Measurements from ENCODE around the gene WDR90. TPM values are rescaled to one million over a fixed set of nuclear protein-coding genes. Genes with fewer than 3 reads are reported as not detected.

WDR90 gene
- total and polyA plus RNA-seq, 12 donors: 3.0 to 162 (median 26.9) TPM

- intact Hi-C loops (cut with DNase I): no loop called here
- TF ChIP-seq, protein P1, sequence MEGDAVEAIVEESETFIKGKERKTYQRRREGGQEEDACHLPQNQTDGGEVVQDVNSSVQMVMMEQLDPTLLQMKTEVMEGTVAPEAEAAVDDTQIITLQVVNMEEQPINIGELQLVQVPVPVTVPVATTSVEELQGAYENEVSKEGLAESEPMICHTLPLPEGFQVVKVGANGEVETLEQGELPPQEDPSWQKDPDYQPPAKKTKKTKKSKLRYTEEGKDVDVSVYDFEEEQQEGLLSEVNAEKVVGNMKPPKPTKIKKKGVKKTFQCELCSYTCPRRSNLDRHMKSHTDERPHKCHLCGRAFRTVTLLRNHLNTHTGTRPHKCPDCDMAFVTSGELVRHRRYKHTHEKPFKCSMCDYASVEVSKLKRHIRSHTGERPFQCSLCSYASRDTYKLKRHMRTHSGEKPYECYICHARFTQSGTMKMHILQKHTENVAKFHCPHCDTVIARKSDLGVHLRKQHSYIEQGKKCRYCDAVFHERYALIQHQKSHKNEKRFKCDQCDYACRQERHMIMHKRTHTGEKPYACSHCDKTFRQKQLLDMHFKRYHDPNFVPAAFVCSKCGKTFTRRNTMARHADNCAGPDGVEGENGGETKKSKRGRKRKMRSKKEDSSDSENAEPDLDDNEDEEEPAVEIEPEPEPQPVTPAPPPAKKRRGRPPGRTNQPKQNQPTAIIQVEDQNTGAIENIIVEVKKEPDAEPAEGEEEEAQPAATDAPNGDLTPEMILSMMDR (IDR thresholded peaks at IDR 0.05): no peak
- peak in 1 of 2 donors; percentile 89 for TF ChIP-seq POLR2A (IDR thresholded peaks at IDR 0.05)
- DNase-seq: peak; percentile 88 to 98 (median 95)
Measured at GRCh38 chr16:626787-627453, 22.2 kb upstream of the WDR90 start.

DNA sequence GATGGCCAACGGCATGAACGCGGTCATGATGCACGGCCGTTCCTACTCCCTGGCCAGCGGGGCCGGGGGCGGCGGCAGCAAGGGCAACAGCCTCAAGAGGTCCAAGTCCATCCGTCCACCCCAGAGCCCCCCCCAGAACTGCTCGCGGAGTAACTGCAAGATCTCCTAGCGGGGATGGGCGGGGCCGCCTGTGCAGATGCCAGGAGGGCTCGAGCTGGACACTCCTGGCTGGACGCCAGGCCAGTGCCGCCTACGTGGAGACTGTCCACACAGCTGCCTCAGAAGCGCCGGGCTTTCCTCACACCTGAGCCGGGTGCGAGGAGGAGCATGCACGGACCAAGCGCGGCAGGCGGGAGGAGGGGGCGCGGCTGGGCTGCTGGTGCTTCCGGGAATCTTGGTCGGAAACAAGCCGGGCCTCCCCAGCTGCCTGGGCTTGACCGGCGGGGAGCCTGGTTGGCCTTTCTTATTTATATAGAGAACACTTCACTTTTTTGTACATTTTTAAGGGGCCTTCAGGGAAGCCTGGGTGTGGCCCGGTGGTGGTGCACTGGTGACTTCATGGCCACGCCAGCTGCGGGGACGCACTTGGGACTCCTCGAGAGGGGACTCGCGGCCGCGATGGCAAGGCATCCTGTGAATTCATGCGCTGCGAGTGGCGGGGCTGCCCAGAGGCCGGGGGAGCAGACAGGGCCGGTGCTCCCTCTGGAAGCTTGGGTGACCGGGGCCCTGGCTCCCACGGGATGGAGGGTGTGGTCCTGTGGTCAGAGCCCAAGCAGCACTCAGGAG is 21.5 kb upstream of the WDR90 start:
- H3K36me3 ChIP-seq (replicated peaks in 1 of 2): peaks cover 0 to 16% of the 10 kb centered on the region in 2 donors
- intact Hi-C loops (cut with DNase I): no loop called here
- H3K4me1 ChIP-seq (replicated peaks in 1 of 2): peaks cover 7 to 20% of the 10 kb centered on the region in 2 donors
- H3K4me3 ChIP-seq: no peak overlapping the region
- no peaks in the 10 kb centered on the region for H3K9me3 ChIP-seq (replicated peaks in 1 of 3)
- 86 to 96% (median 88%) methylated on average over 9 to 50 of the region's 50 CpGs for WGBS, 4 donors
- peak overlapping the region in 2 of 5 donors; percentile 87 to 89 for H3K27ac ChIP-seq
- TF ChIP-seq POLR2A (IDR thresholded peaks at IDR 0.05): no peak
- TF ChIP-seq, protein P1 (IDR thresholded peaks at IDR 0.05): no peak
- no peaks in the 10 kb centered on the region for H3K27me3 ChIP-seq
- DNase-seq: peak in 5 of 7 donors; percentile 48 to 67 (median 52)

More at GRCh38 chr16:626787-627453, 22.2 kb upstream of the WDR90 start:
- Histone ChIP-seq H3K27ac (peak overlapping the region; percentile 72 to 89 (median 85)), H3K36me3 (replicated peaks in 1 of 2) (peaks cover 0 to 16% of the 10 kb centered on the region in 2 donors), H3K4me3 (no peak overlapping the region), H3K4me1 (replicated peaks in 1 of 2) (peaks cover 7 to 20% of the 10 kb centered on the region in 2 donors), H3K9me3 (replicated peaks in 1 of 3) (no peaks in the 10 kb centered on the region), H3K27me3 (no peaks in the 10 kb centered on the region)
- WGBS, 4 donors: 56 to 82% (median 66%) methylated on average over 20 to 29 of the region's 29 CpGs

GRCh38 chr16:628321-629061 is 20.7 kb upstream of the WDR90 start:
- H3K4me1 ChIP-seq (replicated peaks in 1 of 2): peaks cover 7 to 20% of the 10 kb centered on the region in 2 donors
- 92 to 95% (median 93%) methylated on average over 21 to 33 of the region's 33 CpGs for whole genome bisulfite sequencing, 4 donors
- peak in 1 of 7 donors; percentile 51 for DNase-seq
- intact Hi-C loops (cut with DNase I): no loop called here
- H3K27me3 ChIP-seq: no peaks in the 10 kb centered on the region
- H3K4me3 ChIP-seq: no peak overlapping the region
- no peak for TF ChIP-seq POLR2A (IDR thresholded peaks at IDR 0.05)
- TF ChIP-seq, protein P1 (IDR thresholded peaks at IDR 0.05): no peak
- H3K9me3 ChIP-seq (replicated peaks in 1 of 3): no peaks in the 10 kb centered on the region
- H3K27ac ChIP-seq: no peak overlapping the region
- H3K36me3 ChIP-seq (replicated peaks in 1 of 2): peaks cover 0 to 16% of the 10 kb centered on the region in 2 donors

Data from adrenal gland (tissue), 12 donors.